ENCODE data around the gene PRKAR1B. TPM values are rescaled to one million over a fixed set of nuclear protein-coding genes. Genes with fewer than 3 reads are reported as not detected.

The PRKAR1B gene
- total and polyA plus RNA-seq, 7 experiments from 2014 or later: 16.1 to 51.4 (median 28.7) TPM

DNA sequence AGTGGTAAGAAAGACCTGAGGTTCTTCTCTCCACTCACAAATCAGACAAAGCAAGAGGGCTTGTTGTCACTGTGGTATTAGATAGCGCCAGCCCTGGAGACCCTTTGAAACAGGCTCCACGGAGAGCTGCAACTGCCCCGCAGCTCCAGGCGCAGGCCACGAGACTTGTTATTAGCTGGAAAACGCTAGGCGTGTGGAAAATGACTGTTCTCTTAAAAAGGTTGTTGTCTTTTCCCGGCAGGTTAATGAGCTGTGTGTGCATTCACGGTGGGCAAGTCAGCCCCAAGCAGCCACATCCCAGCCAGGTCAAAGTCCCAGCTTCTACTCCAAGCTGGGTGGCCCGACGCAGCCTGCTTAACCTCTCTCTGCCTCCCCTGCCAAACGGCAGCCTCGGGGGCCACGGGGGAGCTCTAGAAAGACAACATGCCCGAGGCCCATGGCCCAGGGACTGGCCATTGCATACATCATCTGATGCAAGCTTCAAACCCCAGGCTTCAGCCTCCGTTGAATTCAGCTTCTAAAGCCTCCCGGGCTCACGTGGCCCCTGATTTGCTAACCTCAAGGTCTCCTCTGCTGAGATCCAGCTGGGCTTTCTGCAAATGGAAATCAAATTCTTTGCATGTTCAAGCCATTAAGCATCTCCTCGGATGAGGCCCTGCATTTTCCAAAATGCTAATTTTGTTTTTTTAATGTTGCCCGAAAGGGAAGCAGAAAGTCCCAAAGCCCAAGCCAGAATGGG is 61.9 kb downstream of the PRKAR1B start:
- Mint-ChIP-seq H3K4me3 (no peak overlapping the region), H3K27me3 (no peaks in the 10 kb centered on the region), H3K36me3 (peaks cover 4 to 11% (median 7%) of the 10 kb centered on the region in 5 donors), H3K27ac (peak overlapping the region in 2 of 9 donors; percentile 32 to 48), H3K4me1 (peaks cover 4 to 10% (median 7%) of the 10 kb centered on the region in 7 donors), H3K9me3 (peaks cover 0 to 6% (median 3%) of the 10 kb centered on the region in 11 donors)
- no peak for DNase-seq
- Histone ChIP-seq H3K9me3 (ENCODE audit: control insufficient read depth in 2 of 3, low read length in 3 of 3) (no peaks in the 10 kb centered on the region), H3K27ac (ENCODE audit: low read depth, low read length) (no peak overlapping the region), H3K4me3 (ENCODE audit: low read length) (no peak overlapping the region), H3K4me1 (ENCODE audit: control insufficient read depth in 2 of 2, insufficient read depth in 2 of 2, low read length in 2 of 2) (peaks cover 0 to 9% of the 10 kb centered on the region in 2 donors), H3K36me3 (ENCODE audit: control insufficient read depth in 2 of 3, insufficient read depth in 3 of 3, low read length in 3 of 3) (peaks cover 0 to 5% (median 0%) of the 10 kb centered on the region in 3 experiments), H3K27me3 (ENCODE audit: control insufficient read depth in 2 of 2, insufficient read depth in 2 of 2, low read length in 2 of 2) (no peaks in the 10 kb centered on the region)
- intact Hi-C loops (cut with micrococcal nuclease): loop anchor here in 1 of 2 donors (5.0 kb wide), 1 partner anchor 63 kb away; no protein-coding TSS in a partner anchor
- no peak for ATAC-seq
- POLR2A ChIA-PET: no interaction called here
- CTCF ChIA-PET: no interaction called here

DNA sequence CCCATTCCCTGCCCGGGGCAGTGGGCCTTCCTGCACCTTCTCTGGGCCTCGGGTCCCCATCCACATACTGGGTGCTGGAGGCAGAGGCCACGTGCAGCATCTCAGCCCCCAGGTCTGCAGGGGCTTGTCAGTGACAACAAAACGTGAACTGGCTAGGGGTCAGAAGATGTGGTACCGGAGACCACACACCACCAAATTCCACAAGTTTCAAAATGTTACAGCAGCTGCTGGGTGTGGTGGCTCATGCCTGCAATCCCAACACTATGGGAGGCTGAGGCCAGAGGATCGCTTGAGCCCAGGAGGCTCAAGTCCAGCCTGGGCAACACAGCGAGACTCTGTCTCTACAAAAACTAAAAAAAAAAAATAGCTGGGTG is 62.7 kb downstream of the PRKAR1B start:
- Mint-ChIP-seq H3K36me3 (peaks cover 4 to 12% (median 8%) of the 10 kb centered on the region in 5 donors), H3K27me3 (no peaks in the 10 kb centered on the region), H3K4me1 (peaks cover 4 to 10% (median 7%) of the 10 kb centered on the region in 7 donors), H3K27ac (peak overlapping the region in 1 of 9 donors; percentile 48), H3K4me3 (no peak overlapping the region), H3K9me3 (peaks cover 0 to 6% (median 3%) of the 10 kb centered on the region in 11 donors)
- Histone ChIP-seq H3K36me3 (ENCODE audit: control insufficient read depth in 2 of 3, insufficient read depth in 3 of 3, low read length in 3 of 3) (peaks cover 0 to 5% (median 0%) of the 10 kb centered on the region in 3 experiments), H3K9me3 (ENCODE audit: control insufficient read depth in 2 of 3, low read length in 3 of 3) (no peaks in the 10 kb centered on the region), H3K27me3 (ENCODE audit: control insufficient read depth in 2 of 2, insufficient read depth in 2 of 2, low read length in 2 of 2) (no peaks in the 10 kb centered on the region), H3K4me3 (ENCODE audit: low read length) (no peak overlapping the region), H3K27ac (ENCODE audit: low read depth, low read length) (no peak overlapping the region), H3K4me1 (ENCODE audit: control insufficient read depth in 2 of 2, insufficient read depth in 2 of 2, low read length in 2 of 2) (peaks cover 0 to 9% of the 10 kb centered on the region in 2 donors)
- intact Hi-C loops (cut with micrococcal nuclease): no loop called here
- ChIA-PET CTCF (no interaction called here), POLR2A (no interaction called here)
- ATAC-seq (no peak), DNase-seq (no peak)

DNA sequence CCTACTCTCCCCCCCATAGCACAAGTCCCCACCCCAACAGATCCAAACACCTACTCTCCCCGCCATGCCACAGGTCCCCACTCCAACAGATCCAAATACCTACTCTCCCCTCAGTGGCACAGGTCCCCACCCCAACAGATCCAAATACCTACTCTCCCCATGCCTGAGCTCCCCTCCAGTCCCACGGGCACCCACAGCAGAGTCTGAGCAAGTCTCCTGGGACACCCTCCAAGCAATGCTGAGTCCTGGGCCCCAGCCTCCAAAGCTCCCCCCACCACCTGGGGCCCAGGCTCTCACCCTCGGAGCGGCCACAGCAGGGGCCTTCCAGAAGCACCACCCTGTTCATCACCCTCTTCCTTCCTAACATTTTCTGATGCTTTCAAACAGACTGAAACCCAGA is 64.5 kb downstream of the PRKAR1B start:
- ChIA-PET POLR2A (interaction anchor here (1.2 kb wide), 1 partner anchor 50 kb away, joined by 4 read pairs; no protein-coding TSS in a partner anchor), CTCF (no interaction called here)
- H3K9me3 ChIP-seq (ENCODE audit: control insufficient read depth in 2 of 3, low read length in 3 of 3): no peaks in the 10 kb centered on the region
- peaks cover 0 to 8% (median 0%) of the 10 kb centered on the region in 11 donors for H3K9me3 Mint-ChIP-seq
- ATAC-seq (no peak), DNase-seq (no peak)
- H3K27ac ChIP-seq (ENCODE audit: low read depth, low read length): no peak overlapping the region
- peaks cover 3 to 15% (median 8%) of the 10 kb centered on the region in 5 donors for H3K36me3 Mint-ChIP-seq
- no peaks in the 10 kb centered on the region for H3K27me3 ChIP-seq (ENCODE audit: control insufficient read depth in 2 of 2, insufficient read depth in 2 of 2, low read length in 2 of 2)
- H3K27me3 Mint-ChIP-seq: no peaks in the 10 kb centered on the region
- intact Hi-C loops (cut with micrococcal nuclease): no loop called here
- peak overlapping the region in 1 of 9 donors; percentile 42 for H3K27ac Mint-ChIP-seq
- H3K4me1 ChIP-seq (ENCODE audit: control insufficient read depth in 2 of 2, insufficient read depth in 2 of 2, low read length in 2 of 2): peaks cover 0 to 3% of the 10 kb centered on the region in 2 donors
- peaks cover 0 to 14% (median 7%) of the 10 kb centered on the region in 7 donors for H3K4me1 Mint-ChIP-seq
- H3K4me3 Mint-ChIP-seq: no peak overlapping the region
- no peak overlapping the region for H3K4me3 ChIP-seq (ENCODE audit: low read length)
- H3K36me3 ChIP-seq (ENCODE audit: control insufficient read depth in 2 of 3, insufficient read depth in 3 of 3, low read length in 3 of 3): peaks cover 0 to 12% (median 0%) of the 10 kb centered on the region in 3 experiments

DNA sequence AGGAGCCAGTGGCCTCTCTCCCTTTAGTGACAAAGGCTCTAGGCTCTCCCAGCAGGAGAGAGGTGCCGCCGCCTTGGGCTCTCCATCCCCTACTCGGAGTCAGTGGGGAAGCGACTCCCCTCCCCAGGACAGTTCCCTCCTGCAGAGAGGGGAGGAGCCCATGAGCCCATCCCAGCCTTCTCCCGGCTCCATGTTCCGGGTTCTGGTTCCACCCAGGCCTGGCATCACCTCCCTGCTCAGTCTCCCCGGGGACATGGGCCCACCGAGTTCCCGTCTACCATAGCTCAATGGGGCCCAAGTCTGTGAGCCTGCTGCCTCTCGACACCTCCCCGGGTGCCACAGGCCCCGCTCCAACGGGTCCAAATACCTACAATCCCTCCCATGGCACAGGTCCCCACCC is 67.1 kb downstream of the PRKAR1B start:
- POLR2A ChIA-PET: no interaction called here
- H3K27me3 Mint-ChIP-seq: no peaks in the 10 kb centered on the region

DNA sequence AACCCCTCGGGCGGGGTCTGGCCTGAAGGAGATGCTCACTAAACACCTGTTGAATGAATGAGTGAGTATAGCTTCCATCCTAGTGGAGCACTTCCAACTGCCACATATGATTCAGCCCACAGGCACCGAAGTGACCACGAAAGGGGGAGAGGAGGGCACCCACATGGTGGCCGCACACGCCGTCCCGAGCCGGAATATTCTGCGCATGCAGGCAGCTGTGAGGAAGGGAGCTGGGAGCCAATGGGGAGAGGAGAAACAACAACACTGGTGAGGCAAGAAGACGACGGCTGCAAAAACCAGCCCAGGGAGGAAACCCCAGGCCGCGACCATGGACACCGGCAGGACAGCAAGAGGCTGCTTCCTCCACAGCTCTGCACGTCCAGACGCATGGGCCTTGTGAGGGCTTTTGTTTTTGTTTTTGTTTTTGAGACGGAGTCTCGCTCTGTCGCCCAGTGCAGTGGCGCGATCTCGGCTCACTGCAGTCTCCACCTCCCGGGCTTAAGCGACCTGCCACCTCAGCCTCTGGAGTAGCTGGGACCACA is 67.7 kb downstream of the PRKAR1B start:
- CTCF ChIA-PET: no interaction called here
- H3K9me3 Mint-ChIP-seq: peaks cover 0 to 8% (median 0%) of the 10 kb centered on the region in 11 donors
- intact Hi-C loops (cut with micrococcal nuclease): no loop called here
- H3K4me1 Mint-ChIP-seq: peaks cover 0 to 11% (median 7%) of the 10 kb centered on the region in 7 donors
- H3K27ac Mint-ChIP-seq: peak overlapping the region in 2 of 9 donors; percentile 68 to 96
- H3K27ac ChIP-seq (ENCODE audit: low read depth, low read length): no peak overlapping the region
- no peaks in the 10 kb centered on the region for H3K27me3 ChIP-seq (ENCODE audit: control insufficient read depth in 2 of 2, insufficient read depth in 2 of 2, low read length in 2 of 2)
- H3K9me3 ChIP-seq (ENCODE audit: control insufficient read depth in 2 of 3, low read length in 3 of 3): no peaks in the 10 kb centered on the region
- H3K36me3 ChIP-seq (ENCODE audit: control insufficient read depth in 2 of 3, insufficient read depth in 3 of 3, low read length in 3 of 3): peaks cover 0 to 9% (median 0%) of the 10 kb centered on the region in 3 experiments
- POLR2A ChIA-PET: no interaction called here
- H3K36me3 Mint-ChIP-seq: peaks cover 3 to 15% (median 8%) of the 10 kb centered on the region in 5 donors
- no peak overlapping the region for H3K4me3 ChIP-seq (ENCODE audit: low read length)
- no peaks in the 10 kb centered on the region for H3K27me3 Mint-ChIP-seq
- H3K4me1 ChIP-seq (ENCODE audit: control insufficient read depth in 2 of 2, insufficient read depth in 2 of 2, low read length in 2 of 2): no peaks in the 10 kb centered on the region
- no peak for ATAC-seq
- H3K4me3 Mint-ChIP-seq: no peak overlapping the region
- no peak for DNase-seq

More for the DNA sequence above, 67.1 kb downstream of the PRKAR1B start:
- intact Hi-C loops (cut with micrococcal nuclease): no loop called here
- H3K9me3 Mint-ChIP-seq: peaks cover 0 to 8% (median 0%) of the 10 kb centered on the region in 11 donors
- peaks cover 0 to 9% (median 0%) of the 10 kb centered on the region in 3 experiments for H3K36me3 ChIP-seq (ENCODE audit: control insufficient read depth in 2 of 3, insufficient read depth in 3 of 3, low read length in 3 of 3)
- peaks cover 0 to 13% (median 7%) of the 10 kb centered on the region in 7 donors for H3K4me1 Mint-ChIP-seq
- H3K27ac Mint-ChIP-seq: no peak overlapping the region
- peaks cover 3 to 15% (median 8%) of the 10 kb centered on the region in 5 donors for H3K36me3 Mint-ChIP-seq
- no peaks in the 10 kb centered on the region for H3K9me3 ChIP-seq (ENCODE audit: control insufficient read depth in 2 of 3, low read length in 3 of 3)
- H3K27me3 ChIP-seq (ENCODE audit: control insufficient read depth in 2 of 2, insufficient read depth in 2 of 2, low read length in 2 of 2): no peaks in the 10 kb centered on the region
- no peak overlapping the region for H3K4me3 ChIP-seq (ENCODE audit: low read length)
- ATAC-seq: no peak
- H3K4me3 Mint-ChIP-seq: no peak overlapping the region
- H3K4me1 ChIP-seq (ENCODE audit: control insufficient read depth in 2 of 2, insufficient read depth in 2 of 2, low read length in 2 of 2): no peaks in the 10 kb centered on the region
- CTCF ChIA-PET: no interaction called here
- DNase-seq: no peak
- H3K27ac ChIP-seq (ENCODE audit: low read depth, low read length): no peak overlapping the region

DNA sequence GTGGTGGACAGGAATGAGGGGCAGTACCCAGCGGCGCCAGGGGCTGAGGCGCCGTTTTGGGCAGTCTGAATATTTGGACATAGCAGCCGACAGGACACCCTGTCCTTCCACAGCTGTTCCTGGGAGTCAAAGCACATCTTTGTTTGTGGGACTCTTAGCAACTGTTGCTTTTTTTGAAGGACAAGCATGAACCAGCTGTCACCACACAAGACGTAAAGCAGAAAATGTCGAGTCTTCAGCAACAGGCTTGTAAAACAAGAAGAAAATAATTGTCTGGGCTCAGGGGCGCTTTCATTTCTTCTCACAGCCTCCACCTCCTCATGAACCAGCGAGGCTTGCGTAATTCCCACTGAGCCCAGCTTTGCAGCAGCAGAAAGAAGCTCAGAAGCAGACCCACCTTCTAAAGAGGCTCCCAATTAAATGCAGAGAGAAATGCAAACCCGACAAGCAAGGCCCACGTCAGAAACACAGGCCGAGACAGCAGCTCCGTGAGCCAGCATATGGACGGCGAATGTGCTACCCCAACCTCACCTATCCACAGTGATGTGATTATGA is 69.4 kb downstream of the PRKAR1B start:
- no peaks in the 10 kb centered on the region for H3K27me3 Mint-ChIP-seq
- ATAC-seq: no peak
- CTCF ChIA-PET: interaction anchor here (1.0 kb wide), 1 partner anchor 20 kb away, joined by 3 read pairs; no protein-coding TSS in a partner anchor
- H3K4me3 Mint-ChIP-seq: no peak overlapping the region
- H3K36me3 Mint-ChIP-seq: peaks cover 3 to 15% (median 8%) of the 10 kb centered on the region in 5 donors
- no peak for DNase-seq
- Histone ChIP-seq H3K4me3 (ENCODE audit: low read length) (no peak overlapping the region), H3K27ac (ENCODE audit: low read depth, low read length) (no peak overlapping the region), H3K9me3 (ENCODE audit: control insufficient read depth in 2 of 3, low read length in 3 of 3) (no peaks in the 10 kb centered on the region), H3K27me3 (ENCODE audit: control insufficient read depth in 2 of 2, insufficient read depth in 2 of 2, low read length in 2 of 2) (no peaks in the 10 kb centered on the region), H3K4me1 (ENCODE audit: control insufficient read depth in 2 of 2, insufficient read depth in 2 of 2, low read length in 2 of 2) (no peaks in the 10 kb centered on the region), H3K36me3 (ENCODE audit: control insufficient read depth in 2 of 3, insufficient read depth in 3 of 3, low read length in 3 of 3) (peaks cover 0 to 9% (median 0%) of the 10 kb centered on the region in 3 experiments)
- POLR2A ChIA-PET: interaction anchor here (0.6 kb wide), 1 partner anchor 187 kb away, joined by 3 read pairs; no protein-coding TSS in a partner anchor
- peaks cover 0 to 6% (median 1%) of the 10 kb centered on the region in 7 donors for H3K4me1 Mint-ChIP-seq
- H3K9me3 Mint-ChIP-seq: peaks cover 0 to 8% (median 0%) of the 10 kb centered on the region in 11 donors
- peak overlapping the region in 1 of 9 donors; percentile 24 for H3K27ac Mint-ChIP-seq
- intact Hi-C loops (cut with micrococcal nuclease): no loop called here

All from naive thymus-derived CD4-positive, alpha-beta T cell (primary cell).